Thoracic aorta (tissue), 2 donors: ENCODE data around the gene PDILT. TPM values are rescaled to one million over a fixed set of nuclear protein-coding genes. Genes with fewer than 3 reads are reported as not detected.

Experiments
- ATAC-seq: fragments of 150-250 bp; one replicate; pipeline ENCODE4 v1.8.0; 2017; ENCODE audit warnings: low read depth; ENCODE audit not compliant: insufficient number of reproducible peaks, low FRiP score
- DNase-seq: peaks from one replicate; pipeline ENCODE4 v3.0.0-alpha.2; 2020; ENCODE audit warnings: low spot score
- H3K27ac ChIP-seq, 2 donors: fragments of 200-600 bp; sonication (generic); 1 replicate in 1 of 2; 2 replicates in 1 of 2; pipeline ENCODE4 v1.5.1; 2016; ENCODE audit warnings: mild to moderate bottlenecking in 2 of 2, moderate library complexity in 2 of 2
- H3K27me3 ChIP-seq: fragments of 200-600 bp; sonication (generic); replicated peaks from 2 replicates; pipeline ENCODE4 v1.6.0; 2016; ENCODE audit warnings: mild to moderate bottlenecking; ENCODE audit not compliant: insufficient read depth
- H3K36me3 ChIP-seq: fragments of 200-600 bp; sonication (generic); one replicate; pipeline ENCODE4 v1.5.1; 2016
- H3K4me1 ChIP-seq, 2 donors: fragments of 200-600 bp; sonication (generic); 1 replicate in 1 of 2; 2 replicates in 1 of 2; pipeline versions ENCODE4 v1.5.1 to v1.6.0; 2016; ENCODE audit warnings: low read depth in 2 of 2, mild to moderate bottlenecking in 1 of 2; ENCODE audit not compliant: control insufficient read depth in 1 of 2
- H3K4me3 ChIP-seq: fragments of 200-600 bp; sonication (generic); 2 replicates; pipeline ENCODE4 v1.5.1; 2016; ENCODE audit warnings: mild to moderate bottlenecking
- H3K9me3 ChIP-seq: fragments of 200-600 bp; sonication (generic); 2 replicates; pipeline ENCODE4 v1.5.1; 2016
- CTCF ChIP-seq: fragments of 200-600 bp; sonication (generic); IDR thresholded peaks from one replicate; pipeline ENCODE4 v1.5.1; 2019; ENCODE audit warnings: antibody characterized with exemption
- total RNA-seq, 2 donors: library from RNA; depleted of rRNA; stranded (reverse); fragments of >200 nt; gene quantifications; one replicate each; pipeline versions ENCODE4 v1.1.0 to v1.2.3, GENCODE V29; 2016

PDILT gene
- total RNA-seq, 2 donors from 2014 or later, result not detected

GRCh38 chr16:20318437-20318836, 86.1 kb downstream of the PDILT start:
- Histone ChIP-seq H3K27ac (no peak overlapping the region), H3K27me3 (no peaks in the 10 kb centered on the region), H3K36me3 (no peaks in the 10 kb centered on the region), H3K4me3 (no peak overlapping the region), H3K9me3 (no peaks in the 10 kb centered on the region), H3K4me1 (no peaks in the 10 kb centered on the region)
- DNase-seq (no peak), ATAC-seq (no peak)
- TF ChIP-seq CTCF, result no peak

- no peaks in the 10 kb centered on the region for H3K9me3 ChIP-seq
- DNase-seq, result no peak
- no peaks in the 10 kb centered on the region for H3K4me1 ChIP-seq
- H3K4me3 ChIP-seq, result no peak overlapping the region
- no peaks in the 10 kb centered on the region for H3K27me3 ChIP-seq
- H3K36me3 ChIP-seq, result no peaks in the 10 kb centered on the region
- no peak for TF ChIP-seq CTCF
- H3K27ac ChIP-seq, result no peak overlapping the region
- no peak for ATAC-seq
These were observed 86.5 kb downstream of the PDILT start for GRCh38 chr16:20318006-20318405.

GRCh38 chr16:20317117-20317516, 87.4 kb downstream of the PDILT start:
- Histone ChIP-seq H3K4me3 (no peak overlapping the region), H3K27me3 (no peaks in the 10 kb centered on the region), H3K36me3 (no peaks in the 10 kb centered on the region), H3K4me1 (no peaks in the 10 kb centered on the region), H3K9me3 (no peaks in the 10 kb centered on the region), H3K27ac (no peak overlapping the region)
- DNase-seq, result no peak
- no peak for TF ChIP-seq CTCF
- ATAC-seq, result no peak

- no peak for TF ChIP-seq CTCF
- ATAC-seq, result no peak
- no peaks in the 10 kb centered on the region for H3K36me3 ChIP-seq
- no peaks in the 10 kb centered on the region for H3K4me1 ChIP-seq
- H3K27me3 ChIP-seq, result no peaks in the 10 kb centered on the region
- no peak overlapping the region for H3K4me3 ChIP-seq
- H3K27ac ChIP-seq, result no peak overlapping the region
- no peaks in the 10 kb centered on the region for H3K9me3 ChIP-seq
- no peak for DNase-seq
These were observed 87.8 kb downstream of the PDILT start for GRCh38 chr16:20316715-20317114.

- no peak for DNase-seq
- H3K27me3 ChIP-seq, result no peaks in the 10 kb centered on the region
- no peaks in the 10 kb centered on the region for H3K9me3 ChIP-seq
- no peak overlapping the region for H3K4me3 ChIP-seq
- no peaks in the 10 kb centered on the region for H3K4me1 ChIP-seq
- no peak for ATAC-seq
- H3K27ac ChIP-seq, result no peak overlapping the region
- TF ChIP-seq CTCF, result no peak
- no peaks in the 10 kb centered on the region for H3K36me3 ChIP-seq
These were observed 88.8 kb downstream of the PDILT start for GRCh38 chr16:20315764-20316163.
